GM12891 (cell line): ENCODE data around the gene APC2.
"Not testable (repeated sequence)": the region's sequence is repeated elsewhere in the genome, so short reads cannot be mapped to it uniquely, and the experiment has no call there.

Source experiments
- DNase-seq: peaks from one replicate; pipeline ENCODE4 v3.0.0; 2011; ENCODE audit warnings: low spot score; ENCODE audit not compliant: insufficient read length
- FAIRE-seq: peaks from 2 replicates; lab custom pipeline; 2011; peaks lifted over from hg19 to GRCh38; lab: Jason Lieb, UNC
- PAX5 ChIP-seq: IDR thresholded peaks from 2 replicates; pipeline ENCODE4 v1.6.1; 2011; ENCODE audit warnings: low read length, moderate library complexity, mild to moderate bottlenecking; ENCODE audit not compliant: insufficient read depth, severe bottlenecking
- POLR2A ChIP-seq: IDR thresholded peaks from 2 replicates; pipeline ENCODE4 v1.6.1; 2011; ENCODE audit warnings: low read depth, low read length, control low read depth
- POLR2AphosphoS5 ChIP-seq: IDR thresholded peaks from 2 replicates; pipeline ENCODE4 v1.6.1; 2011; ENCODE audit warnings: low read depth, low read length, control low read depth
- POU2F2 ChIP-seq: IDR thresholded peaks from 2 replicates; pipeline ENCODE4 v1.6.1; 2011; ENCODE audit warnings: low read depth, mild to moderate bottlenecking, control low read depth, low read length, moderate library complexity
- SPI1 ChIP-seq: IDR thresholded peaks from 2 replicates; pipeline ENCODE4 v1.6.1; 2011; ENCODE audit warnings: low read depth, low read length, control low read depth
- TAF1 ChIP-seq: IDR thresholded peaks from 2 replicates; pipeline ENCODE4 v1.6.1; 2011; ENCODE audit warnings: low read depth, low read length, control low read depth

Gene APC2

DNA sequence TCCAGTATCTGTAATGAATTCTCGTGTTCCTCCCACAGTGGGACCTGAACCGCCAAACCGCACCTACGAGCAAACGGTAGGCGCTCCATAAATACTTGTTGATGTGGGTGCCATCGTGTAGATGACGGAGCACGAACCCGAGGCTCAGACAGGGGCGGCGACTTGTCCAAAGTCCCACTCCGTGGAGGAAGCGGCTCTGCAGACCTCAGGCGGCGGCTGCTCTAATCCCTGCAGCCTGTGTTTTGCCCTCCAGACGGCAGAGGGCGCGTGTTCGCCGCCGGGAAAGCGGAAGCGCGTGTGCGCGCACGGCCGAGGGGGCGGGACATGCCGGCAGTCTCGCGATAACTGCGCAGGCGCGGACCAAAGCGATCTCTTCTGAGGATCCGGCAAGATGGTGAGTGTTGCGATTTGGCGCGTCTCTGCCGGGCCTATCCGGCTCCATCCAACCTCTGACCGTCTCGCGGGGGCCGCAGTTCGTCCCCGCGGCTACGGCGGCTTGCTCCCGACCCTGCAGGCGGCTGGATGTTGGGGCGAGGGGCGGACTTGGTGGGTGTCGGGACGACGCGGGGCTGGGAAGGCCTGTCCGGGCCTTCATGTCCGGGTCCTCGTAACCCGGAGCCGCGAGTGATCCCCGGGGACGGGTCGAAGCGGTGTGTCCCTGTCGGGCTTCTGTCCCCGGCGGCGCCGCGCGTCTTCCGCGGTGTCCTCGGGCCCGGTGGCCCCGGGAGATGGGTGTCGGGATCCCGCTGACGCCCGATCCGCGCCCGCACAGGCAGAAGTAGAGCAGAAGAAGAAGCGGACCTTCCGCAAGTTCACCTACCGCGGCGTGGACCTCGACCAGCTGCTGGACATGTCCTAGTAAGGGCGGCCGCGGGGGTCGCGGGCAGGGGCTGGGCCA is 11.6 kb upstream of the APC2 start, which contains the start of gene RPS15:
Gene RPS15, plus strand, starts transcription at position 362 of the 898 bp plus-strand sequence. Its CDS starts 30 bp downstream, at position 392.
- peak; percentile 96 for DNase-seq
- TF ChIP-seq TAF1 (peak; percentile 100), POLR2AphosphoS5 (peak; percentile 99), POLR2A (peak; percentile 99), POU2F2 (peak; percentile 91), PAX5 (peak; percentile 37), SPI1 (peak; percentile 89)
- peak; percentile 99 for FAIRE-seq

DNA sequence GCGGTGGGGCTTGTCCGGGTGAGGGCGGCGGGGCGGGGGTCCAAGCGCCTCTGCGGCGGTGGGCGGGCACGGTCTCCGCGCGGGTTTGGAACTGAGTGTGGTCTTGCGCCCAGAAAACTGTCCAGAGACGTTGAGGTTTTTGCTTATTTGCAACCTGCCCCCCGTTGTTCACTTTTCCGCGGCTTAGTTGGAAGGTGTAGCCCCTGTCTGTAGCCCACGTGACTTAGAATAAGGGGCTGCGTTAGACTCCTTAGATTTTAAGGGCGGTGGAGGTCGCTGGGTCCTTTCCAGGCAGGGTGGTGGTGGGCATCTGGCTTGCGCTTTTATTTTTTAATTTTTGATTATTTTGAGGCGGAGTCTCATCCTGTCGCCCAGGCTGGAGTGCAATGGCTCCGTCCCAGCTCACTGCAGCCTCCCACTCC is 11.0 kb upstream of the APC2 start:
- DNase-seq (no peak), FAIRE-seq (no peak)
- no peak for TF ChIP-seq POLR2A
- no peak for TF ChIP-seq TAF1
- TF ChIP-seq PAX5: no peak
- no peak for TF ChIP-seq POU2F2
- no peak for TF ChIP-seq POLR2AphosphoS5

- DNase-seq, FAIRE-seq: not testable (repeated sequence)
Observed at GRCh38 chr19:1439525-1440417, 10.2 kb upstream of the APC2 start.

- FAIRE-seq (no peak), DNase-seq (no peak)
- TF ChIP-seq POLR2AphosphoS5 (no peak), POLR2A (no peak), SPI1 (no peak), PAX5 (no peak)
Observed at GRCh38 chr19:1440418-1440801, 9.5 kb upstream of the APC2 start.

- FAIRE-seq (no peak), DNase-seq (no peak)
- TF ChIP-seq POLR2AphosphoS5 (peak; percentile 69; the same call in 1 of the 2 replicates), TAF1 (no peak), PAX5 (no peak), SPI1 (no peak), POU2F2 (no peak), POLR2A (no peak)
Observed at GRCh38 chr19:1441022-1441426, 8.9 kb upstream of the APC2 start.

- DNase-seq (no peak), FAIRE-seq (no peak)
- no peak for TF ChIP-seq SPI1
- TF ChIP-seq POLR2A: peak; percentile 54
Observed at GRCh38 chr19:1441677-1442438, 8.1 kb upstream of the APC2 start.

DNA sequence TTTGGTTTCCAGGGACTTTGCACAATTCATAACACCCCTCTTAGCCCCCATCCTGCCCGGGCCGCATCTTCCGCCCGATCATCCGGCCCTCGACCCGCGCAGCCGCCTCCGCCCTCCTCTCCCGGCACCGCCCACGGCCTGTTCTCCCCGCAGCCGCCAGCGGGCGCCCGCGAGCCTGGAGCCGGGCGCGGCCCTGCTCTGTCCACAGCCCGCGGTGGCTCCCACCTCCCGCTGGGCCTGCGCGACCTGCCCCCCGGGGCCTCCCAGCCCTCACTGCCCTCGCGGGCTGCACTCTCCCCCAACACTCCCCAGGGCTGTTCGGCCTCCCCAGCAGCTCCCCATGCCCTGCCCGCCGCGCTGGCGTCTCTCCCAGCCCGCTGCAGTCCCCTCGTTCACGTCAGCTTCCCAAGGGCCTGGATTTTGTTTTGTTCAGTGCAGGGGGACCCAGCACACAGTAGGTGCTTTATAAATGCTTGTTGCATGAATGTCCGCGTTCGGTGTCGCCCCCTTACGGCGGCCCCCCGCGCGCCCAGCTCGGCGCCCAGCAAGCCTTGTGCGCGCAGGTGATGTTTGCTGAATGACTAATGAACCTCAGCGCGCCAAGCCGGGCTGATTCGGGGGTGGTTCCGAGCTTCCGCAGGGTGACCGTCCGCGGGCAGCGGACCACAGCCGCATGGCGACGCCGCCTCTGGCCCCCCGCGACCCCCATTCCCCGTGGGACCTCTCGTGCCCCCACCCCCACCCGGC is 4.6 kb upstream of the APC2 start:
- no peak for TF ChIP-seq SPI1
- no peak for TF ChIP-seq TAF1
- TF ChIP-seq POLR2A: no peak
- TF ChIP-seq POLR2AphosphoS5: no peak
- TF ChIP-seq PAX5: no peak
- TF ChIP-seq POU2F2: no peak
- peak; percentile 97 for DNase-seq
- peak; percentile 93 for FAIRE-seq

DNA sequence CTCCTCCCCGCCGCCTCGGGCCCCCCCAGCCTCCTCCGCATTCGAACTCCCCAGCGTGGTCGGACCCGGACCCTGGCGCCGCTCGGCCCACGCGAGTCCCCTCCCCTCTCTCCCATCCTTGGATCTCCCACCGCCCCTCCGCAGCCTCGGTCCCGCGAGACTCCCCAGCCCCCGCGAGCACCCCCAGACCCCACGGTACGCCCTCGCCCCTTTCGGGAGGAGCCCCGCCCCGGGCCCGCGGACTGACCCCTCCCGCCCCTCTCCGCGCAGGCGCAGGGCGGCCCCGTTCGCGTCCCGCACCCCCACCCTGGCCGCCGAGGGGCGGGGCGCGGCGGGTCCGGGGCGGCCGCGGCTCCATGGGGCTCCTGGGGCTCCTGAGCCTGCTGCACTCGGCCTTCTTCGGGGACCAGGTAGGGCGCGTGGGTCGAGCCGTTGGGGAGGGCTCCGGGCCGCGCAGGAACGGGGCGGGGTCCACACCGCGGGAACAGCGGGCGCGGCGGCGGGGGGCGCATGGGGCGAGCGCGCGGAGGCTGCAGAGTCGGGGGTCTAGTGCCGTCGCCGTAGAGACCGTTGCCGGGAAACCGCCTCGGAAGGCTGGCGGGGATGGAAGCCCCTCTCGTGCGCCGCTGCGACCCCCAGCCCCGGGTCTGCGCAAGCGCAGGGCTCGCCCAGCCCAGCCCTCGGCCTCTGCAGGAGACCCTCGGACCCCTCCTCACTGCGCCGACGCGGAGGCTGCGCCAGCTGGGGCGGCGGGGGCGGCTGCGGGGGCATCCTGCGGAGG is 3.8 kb upstream of the APC2 start:
- FAIRE-seq (no peak), DNase-seq (no peak)
- TF ChIP-seq POLR2A (no peak), TAF1 (no peak), PAX5 (no peak), SPI1 (no peak), POLR2AphosphoS5 (no peak), POU2F2 (no peak)
